Tibial artery (tissue), 4 donors: ENCODE data around the gene CCNL2.

Experiments
- DNase-seq, 2 donors: peaks; one replicate each; pipeline ENCODE4 v3.0.0-alpha.2; 2019
- H3K27ac ChIP-seq, 2 donors: fragments of 200-600 bp; sonication (generic) in 1 of 2; 1 replicate in 1 of 2; 2 replicates in 1 of 2; pipeline ENCODE4 v1.5.1; 2018 to 2019; ENCODE audit warnings: mild to moderate bottlenecking in 1 of 2
- H3K27me3 ChIP-seq, 2 donors: fragments of 200-600 bp; sonication (generic) in 1 of 2; one replicate each; pipeline versions ENCODE4 v1.5.1 to v1.6.0; 2016 to 2019
- H3K36me3 ChIP-seq, 3 donors: fragments of 200-600 bp; sonication (generic) in 2 of 3; one replicate each; pipeline ENCODE4 v1.5.1; 2016 to 2019; ENCODE audit warnings: mild to moderate bottlenecking in 2 of 3
- H3K4me1 ChIP-seq, 4 donors: fragments of 200-600 bp; sonication (generic) in 2 of 4; 1 replicate in 3 of 4; 2 replicates in 1 of 4; pipeline ENCODE4 v1.5.1; 2016 to 2019
- H3K4me3 ChIP-seq, 2 donors: fragments of 200-600 bp; sonication (generic) in 1 of 2; 1 replicate in 1 of 2; 2 replicates in 1 of 2; pipeline ENCODE4 v1.5.1; 2018 to 2019; ENCODE audit warnings: mild to moderate bottlenecking in 2 of 2
- H3K9me3 ChIP-seq, 3 donors: fragments of 200-600 bp; sonication (generic) in 1 of 3; one replicate each; pipeline ENCODE4 v1.5.1; 2016 to 2019
- intact Hi-C: fragments of 100-400 bp; cut with DNase I; formaldehyde crosslinking; loops from one replicate; pipeline ENCODE4 v1.15.0; 2023; ENCODE audit warnings: low total_unique reads
- TF ChIP-seq, protein P1 (sequence below), 2 experiments: fragments of 200-600 bp in 1 of 2; fragments of 450-650 bp in 1 of 2; IDR thresholded peaks; one replicate each; pipeline ENCODE4 v1.5.1; 2017 to 2019; ENCODE audit warnings: antibody characterized with exemption in 2 of 2, mild to moderate bottlenecking in 1 of 2, moderate library complexity in 1 of 2

The CCNL2 gene

DNA sequence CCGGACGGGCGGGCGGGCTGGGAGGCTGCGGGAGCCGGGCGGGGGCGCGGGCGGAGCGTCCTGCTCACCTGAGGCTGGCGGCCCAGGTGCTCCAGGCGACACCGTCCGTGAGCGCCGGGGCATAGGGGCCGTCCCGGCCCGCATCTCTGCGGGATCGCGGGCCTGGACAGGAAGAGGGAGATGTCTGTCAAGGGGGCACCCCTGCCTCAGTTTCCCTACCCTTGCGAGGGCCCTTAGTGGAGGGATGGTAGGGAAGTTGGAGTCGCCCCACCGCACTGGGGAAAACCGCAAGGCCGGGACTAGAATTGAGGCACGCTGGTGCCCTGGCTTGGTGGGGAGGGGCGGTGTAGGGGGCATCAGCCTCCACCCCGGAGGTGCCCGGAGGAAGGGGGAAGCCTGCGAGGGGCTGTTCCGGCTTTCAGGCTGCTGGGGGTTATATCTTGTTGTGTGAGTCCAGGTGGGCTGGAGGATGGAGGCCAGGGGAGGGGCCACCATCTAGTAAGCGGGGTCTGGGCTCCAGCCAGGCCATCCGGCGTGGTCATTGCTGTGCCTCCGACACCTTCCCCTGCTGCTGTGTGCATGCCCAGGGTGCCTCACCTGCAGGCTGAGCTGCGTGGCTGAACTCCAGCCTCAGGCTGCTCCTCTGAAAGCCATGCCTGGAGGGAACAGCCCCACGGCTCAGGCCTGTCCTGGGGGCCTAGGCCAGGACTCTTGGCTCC lies 36.9 kb upstream of the CCNL2 start:
- Histone ChIP-seq H3K36me3 (peaks cover 0 to 14% (median 0%) of the 10 kb centered on the region in 3 donors), H3K9me3 (no peaks in the 10 kb centered on the region), H3K4me1 (peaks cover 4 to 86% (median 51%) of the 10 kb centered on the region in 4 donors), H3K4me3 (peak overlapping the region; percentile 46 to 53), H3K27me3 (peaks cover 0 to 39% of the 10 kb centered on the region in 2 donors), H3K27ac (peak overlapping the region; percentile 34 to 74)
- intact Hi-C loops, result no loop called here
- peak in 1 of 2 donors; percentile 68 for DNase-seq
- TF ChIP-seq, protein P1, sequence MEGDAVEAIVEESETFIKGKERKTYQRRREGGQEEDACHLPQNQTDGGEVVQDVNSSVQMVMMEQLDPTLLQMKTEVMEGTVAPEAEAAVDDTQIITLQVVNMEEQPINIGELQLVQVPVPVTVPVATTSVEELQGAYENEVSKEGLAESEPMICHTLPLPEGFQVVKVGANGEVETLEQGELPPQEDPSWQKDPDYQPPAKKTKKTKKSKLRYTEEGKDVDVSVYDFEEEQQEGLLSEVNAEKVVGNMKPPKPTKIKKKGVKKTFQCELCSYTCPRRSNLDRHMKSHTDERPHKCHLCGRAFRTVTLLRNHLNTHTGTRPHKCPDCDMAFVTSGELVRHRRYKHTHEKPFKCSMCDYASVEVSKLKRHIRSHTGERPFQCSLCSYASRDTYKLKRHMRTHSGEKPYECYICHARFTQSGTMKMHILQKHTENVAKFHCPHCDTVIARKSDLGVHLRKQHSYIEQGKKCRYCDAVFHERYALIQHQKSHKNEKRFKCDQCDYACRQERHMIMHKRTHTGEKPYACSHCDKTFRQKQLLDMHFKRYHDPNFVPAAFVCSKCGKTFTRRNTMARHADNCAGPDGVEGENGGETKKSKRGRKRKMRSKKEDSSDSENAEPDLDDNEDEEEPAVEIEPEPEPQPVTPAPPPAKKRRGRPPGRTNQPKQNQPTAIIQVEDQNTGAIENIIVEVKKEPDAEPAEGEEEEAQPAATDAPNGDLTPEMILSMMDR (IDR thresholded peaks at IDR 0.05), result no peak

DNA sequence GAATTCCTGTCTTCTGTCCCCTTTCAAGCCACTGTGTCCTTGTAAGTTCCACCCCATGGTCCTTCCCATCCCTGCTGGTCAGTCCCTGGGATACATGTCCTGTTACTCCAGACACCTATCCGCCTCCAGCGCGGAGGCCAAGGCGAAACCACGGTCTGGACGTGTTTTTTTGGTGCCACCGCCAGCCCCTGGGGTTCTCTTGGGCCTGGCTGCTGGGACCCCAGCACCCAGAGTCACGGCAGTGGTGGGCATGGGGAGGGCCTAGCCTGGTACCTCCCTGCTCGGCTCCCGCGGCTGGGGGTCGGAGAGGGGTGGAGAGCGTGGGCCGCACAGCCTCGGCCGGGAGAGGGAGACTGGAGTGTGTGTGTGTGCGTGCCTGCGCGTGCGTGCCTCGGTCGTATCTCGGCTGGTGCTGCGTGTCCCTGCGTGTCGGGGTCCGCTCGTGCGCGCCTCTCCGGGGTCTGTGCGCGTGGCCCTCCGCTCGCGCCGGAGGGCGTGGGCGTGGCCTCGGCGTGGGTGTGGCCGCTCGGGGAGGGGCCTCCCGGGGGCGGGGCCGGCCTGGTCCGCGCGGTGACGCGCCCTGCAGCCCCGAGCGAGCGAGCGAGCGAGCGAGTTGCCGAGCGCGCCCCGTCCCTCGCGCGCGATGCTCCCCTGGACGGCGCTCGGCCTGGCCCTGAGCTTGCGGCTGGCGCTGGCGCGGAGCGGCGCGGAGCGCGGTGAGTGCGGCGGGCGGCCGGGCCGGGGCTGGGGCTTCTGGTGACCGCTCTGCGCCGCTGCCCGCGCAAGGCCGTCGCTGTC lies 36.2 kb upstream of the CCNL2 start, which contains the start of gene VWA1:
TSS of gene VWA1 (plus strand) at position 585 of the 798 bp plus-strand sequence. CDS start at position 644, 59 bp downstream.
- no peaks in the 10 kb centered on the region for H3K9me3 ChIP-seq
- TF ChIP-seq, protein P1 (IDR thresholded peaks at IDR 0.05), result no peak
- H3K4me1 ChIP-seq, result peaks cover 4 to 86% (median 56%) of the 10 kb centered on the region in 4 donors
- peak within 1 kb of the TSS; percentile 46 to 53 for H3K4me3 ChIP-seq
- peaks cover 0 to 14% (median 0%) of the 10 kb centered on the region in 3 donors for H3K36me3 ChIP-seq
- intact Hi-C loops, result no loop called here
- peak; percentile 25 to 73 for DNase-seq
- peak within 1 kb of the TSS; percentile 74 to 81 for H3K27ac ChIP-seq
- peaks cover 0 to 36% of the 10 kb centered on the region in 2 donors for H3K27me3 ChIP-seq

DNA sequence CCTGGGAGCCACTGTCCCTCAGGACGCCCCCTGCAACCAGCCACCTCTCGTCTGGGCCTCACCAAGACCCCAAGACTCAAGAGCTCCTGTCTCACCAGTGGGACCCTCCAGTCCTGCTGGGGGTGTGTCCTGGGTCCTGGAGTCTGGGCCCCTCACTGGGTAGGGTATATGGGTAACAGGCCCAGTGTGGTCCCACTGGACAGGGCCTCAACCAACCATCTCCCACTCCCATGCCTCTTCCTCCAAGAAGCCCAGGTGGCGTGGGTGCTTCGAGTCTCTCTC lies 35.6 kb upstream of the CCNL2 start:
- Histone ChIP-seq H3K4me1 (peaks cover 4 to 89% (median 59%) of the 10 kb centered on the region in 4 donors), H3K27me3 (peaks cover 0 to 33% of the 10 kb centered on the region in 2 donors), H3K36me3 (peaks cover 0 to 10% (median 0%) of the 10 kb centered on the region in 3 donors), H3K4me3 (peak overlapping the region in 1 of 2 donors; percentile 46), H3K27ac (peak overlapping the region; percentile 74 to 81), H3K9me3 (no peaks in the 10 kb centered on the region)
- DNase-seq, result peak in 1 of 2 donors; percentile 63
- TF ChIP-seq, protein P1 (IDR thresholded peaks at IDR 0.05), result no peak
- intact Hi-C loops, result no loop called here

DNA sequence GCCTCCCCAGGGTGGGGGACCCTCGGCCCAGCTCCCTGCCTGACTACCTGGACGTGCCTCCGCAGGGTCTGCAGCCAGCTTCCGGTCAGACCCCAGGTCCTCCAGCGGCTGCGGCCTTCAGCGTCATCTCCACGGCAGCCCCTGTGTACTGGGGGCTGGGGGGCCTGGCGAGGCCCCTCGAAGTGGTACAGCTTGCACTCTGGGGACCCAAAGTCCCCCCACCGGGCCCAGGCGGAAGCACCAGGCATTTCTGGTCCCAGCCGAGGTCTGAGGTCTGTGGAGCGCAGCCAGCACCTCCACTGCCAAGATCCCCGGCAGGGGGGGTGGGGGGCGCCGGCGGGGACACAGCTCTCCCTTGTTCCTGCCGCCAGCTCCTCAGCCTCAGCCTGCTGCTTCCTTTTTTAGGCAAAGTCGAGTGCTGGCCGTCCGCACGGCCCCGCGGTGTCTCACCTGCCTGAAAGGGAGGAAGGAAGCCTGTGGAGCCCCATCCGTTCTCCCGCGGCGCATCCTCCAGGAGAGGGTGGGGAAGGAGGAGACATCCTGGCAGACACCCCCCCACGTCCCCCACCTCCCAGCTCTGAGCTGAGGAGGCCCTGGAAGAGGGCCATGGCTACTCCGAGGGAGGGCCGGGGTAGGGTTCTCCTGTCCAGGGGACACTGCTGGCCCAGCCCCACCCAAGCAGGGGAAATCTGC lies 35.1 kb upstream of the CCNL2 start:
- Histone ChIP-seq H3K4me1 (peaks cover 4 to 93% (median 60%) of the 10 kb centered on the region in 4 donors), H3K27me3 (peaks cover 0 to 33% of the 10 kb centered on the region in 2 donors), H3K4me3 (no peak overlapping the region), H3K9me3 (no peaks in the 10 kb centered on the region), H3K27ac (peak overlapping the region; percentile 74 to 81), H3K36me3 (peaks cover 0 to 7% (median 0%) of the 10 kb centered on the region in 3 donors)
- TF ChIP-seq, protein P1 (IDR thresholded peaks at IDR 0.05), result no peak
- intact Hi-C loops, result no loop called here
- DNase-seq, result peak; percentile 26 to 80

DNA sequence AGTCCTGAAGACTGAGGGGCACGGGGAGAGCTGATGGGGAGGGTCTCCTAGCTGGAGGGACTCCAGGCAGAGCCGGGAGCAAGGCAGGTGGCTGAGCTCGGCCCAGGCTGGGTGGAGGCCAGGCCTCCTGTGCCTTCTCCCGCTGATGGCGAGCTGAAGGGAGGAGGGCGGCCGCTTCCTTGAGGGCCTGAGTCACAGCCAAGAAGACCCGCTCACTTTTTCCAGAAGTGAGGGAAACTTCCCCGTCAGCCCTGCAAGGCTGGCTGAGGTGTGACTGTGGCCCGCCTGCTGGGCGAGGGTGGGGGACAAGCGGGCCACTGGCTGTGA lies 34.6 kb upstream of the CCNL2 start:
- Histone ChIP-seq H3K27me3 (peaks cover 0 to 31% of the 10 kb centered on the region in 2 donors), H3K36me3 (peaks cover 0 to 2% (median 0%) of the 10 kb centered on the region in 3 donors), H3K27ac (peak overlapping the region; percentile 74 to 81), H3K9me3 (no peaks in the 10 kb centered on the region), H3K4me1 (peaks cover 4 to 90% (median 60%) of the 10 kb centered on the region in 4 donors), H3K4me3 (no peak overlapping the region)
- TF ChIP-seq, protein P1 (IDR thresholded peaks at IDR 0.05), result no peak
- intact Hi-C loops, result no loop called here
- DNase-seq, result peak in 1 of 2 donors; percentile 64
